IMR-90 (cell line): ENCODE measurements around the gene ROR2. TPM values are rescaled to one million over a fixed set of nuclear protein-coding genes. Genes with fewer than 3 reads are reported as not detected.
A peak's percentile ranks its signal among the peaks of the same experiment; 100 is the strongest.

Source experiments
- ATAC-seq: fragments of 200-7000 bp; cut with Tn5 transposase; 2 replicates; pipeline ENCODE4 v1.9.1; 2020; ENCODE audit warnings: low read depth, mild to moderate bottlenecking, moderate library complexity
- BruUV-seq: library from RNA; stranded (reverse); fragments of 400-500 nt; replicated peaks from 2 replicates; lab custom pipeline; 2021; lab: Mats Ljungman, UMichigan
- CTCF ChIA-PET: fragments of 300-600 bp; formaldehyde crosslinking; extraction: SDS; loops from one replicate; lab custom pipeline; 2021; ENCODE audit warnings: antibody characterized with exemption; lab: Yijun Ruan, JAX
- POLR2A ChIA-PET: fragments of 300-600 bp; sonication (Branson Sonifier 250); formaldehyde crosslinking; loops from one replicate; lab custom pipeline; 2022; ENCODE audit warnings: antibody characterized with exemption; ENCODE audit not compliant: unreplicated experiment; lab: Charles Lee
- DNase-seq: peaks from one replicate; pipeline ENCODE4 v3.0.0; 2013
- H2AFZ ChIP-seq: replicated peaks from 2 replicates; pipeline ENCODE3; 2013; ENCODE audit warnings: low read length, mild to moderate bottlenecking; ENCODE audit not compliant: poor library complexity
- H2AK5ac ChIP-seq: 2 replicates; pipeline ENCODE4 v1.6.1; 2013; ENCODE audit warnings: low read depth, low read length, inconsistent platforms
- H2AK9ac ChIP-seq: replicated peaks from 2 replicates; pipeline ENCODE3; 2013; ENCODE audit warnings: mild to moderate bottlenecking, low read depth, low read length, moderate library complexity; ENCODE audit not compliant: poor library complexity
- H2BK120ac ChIP-seq: 2 replicates; pipeline ENCODE4 v1.6.1; 2013; ENCODE audit warnings: low read depth, low read length, inconsistent platforms
- H2BK15ac ChIP-seq: 3 replicates; pipeline ENCODE4 v1.6.1; 2013; ENCODE audit warnings: low read depth, low read length, inconsistent platforms
- H2BK20ac ChIP-seq: 2 replicates; pipeline ENCODE4 v1.6.1; 2013; ENCODE audit warnings: low read depth, mild to moderate bottlenecking, inconsistent platforms, low read length, moderate library complexity
- H2BK5ac ChIP-seq: 2 replicates; pipeline ENCODE4 v1.6.1; 2013; ENCODE audit warnings: mild to moderate bottlenecking, low read depth, low read length, inconsistent platforms; ENCODE audit not compliant: poor library complexity, severe bottlenecking
- H3K14ac ChIP-seq: replicated peaks from 2 replicates; pipeline ENCODE4 v1.6.1; 2013; ENCODE audit warnings: low read depth, low read length, inconsistent platforms
- H3K18ac ChIP-seq: 2 replicates; pipeline ENCODE4 v1.6.1; 2013; ENCODE audit warnings: low read depth, low read length, control low read depth
- H3K23ac ChIP-seq: 2 replicates; pipeline ENCODE4 v1.6.1; 2013; ENCODE audit warnings: low read depth, low read length, inconsistent platforms
- H3K27ac ChIP-seq: 2 replicates; pipeline ENCODE4 v1.5.1; 2013; ENCODE audit warnings: mild to moderate bottlenecking, control low read depth, low read length; ENCODE audit not compliant: insufficient read depth
- H3K27me3 ChIP-seq: 2 replicates; pipeline ENCODE4 v1.6.1; 2013; ENCODE audit warnings: low read length; ENCODE audit not compliant: control insufficient read depth, insufficient read depth
- H3K36me3 ChIP-seq: 2 replicates; pipeline ENCODE4 v1.6.1; 2013; ENCODE audit warnings: low read length, mixed read lengths; ENCODE audit not compliant: control insufficient read depth, insufficient read depth
- H3K4ac ChIP-seq: 2 replicates; pipeline ENCODE4 v1.6.1; 2013; ENCODE audit warnings: low read depth, low read length, inconsistent platforms
- H3K4me1 ChIP-seq: 2 replicates; pipeline ENCODE4 v1.6.1; 2013; ENCODE audit warnings: low read length, mixed read lengths; ENCODE audit not compliant: control insufficient read depth, insufficient read depth
- H3K4me2 ChIP-seq: 2 replicates; pipeline ENCODE4 v1.6.1; 2013; ENCODE audit warnings: low read depth, mild to moderate bottlenecking, control low read depth, low read length, moderate library complexity
- H3K4me3 ChIP-seq: 2 replicates; pipeline ENCODE4 v1.5.1; 2013; ENCODE audit warnings: low read depth, mild to moderate bottlenecking, control low read depth, low read length, moderate library complexity; ENCODE audit not compliant: insufficient read depth
- H3K56ac ChIP-seq: 2 replicates; pipeline ENCODE4 v1.6.1; 2013; ENCODE audit warnings: low read length, inconsistent platforms; ENCODE audit not compliant: insufficient read depth; ENCODE audit errors: extremely low read depth
- H3K79me1 ChIP-seq, 2 experiments: 2 replicates each; pipeline ENCODE4 v1.6.1; 2013; ENCODE audit warnings: low read length in 2 of 2, inconsistent platforms in 1 of 2, low read depth in 1 of 2
- H3K9ac ChIP-seq: 2 replicates; pipeline ENCODE4 v1.6.1; 2013; ENCODE audit warnings: low read depth, low read length, control low read depth
- H3K9me1 ChIP-seq: 2 replicates; pipeline ENCODE4 v1.6.1; 2013; ENCODE audit warnings: low read length, inconsistent platforms; ENCODE audit not compliant: insufficient read depth
- H3K9me3 ChIP-seq: 2 replicates; pipeline ENCODE4 v1.6.1; 2013; ENCODE audit warnings: low read length; ENCODE audit not compliant: control insufficient read depth, insufficient read depth
- H4K20me1 ChIP-seq: 2 replicates; pipeline ENCODE4 v1.6.1; 2013; ENCODE audit warnings: low read length, inconsistent platforms; ENCODE audit not compliant: insufficient read depth
- H4K5ac ChIP-seq: 2 replicates; pipeline ENCODE4 v1.6.1; 2013; ENCODE audit warnings: mild to moderate bottlenecking, low read depth, low read length, control low read depth
- H4K8ac ChIP-seq, 2 experiments: 2 replicates each; pipeline ENCODE4 v1.6.1; 2013; ENCODE audit warnings: low read depth in 2 of 2, low read length in 2 of 2, control low read depth in 1 of 2, inconsistent platforms in 1 of 2
- H4K91ac ChIP-seq: 2 replicates; pipeline ENCODE4 v1.6.1; 2013; ENCODE audit warnings: low read depth, low read length, inconsistent platforms; ENCODE audit not compliant: insufficient read depth
- BHLHE40 ChIP-seq: fragments of 150-350 bp; IDR thresholded peaks from 2 replicates; pipeline ENCODE4 v1.6.1; 2016; ENCODE audit warnings: mild to moderate bottlenecking, low read depth, low read length
- CEBPB ChIP-seq: IDR thresholded peaks from 2 replicates; pipeline ENCODE4 v1.6.1; 2012; ENCODE audit warnings: low read depth, low read length, improper control_type of control experiment
- CHD1 ChIP-seq: IDR thresholded peaks from 2 replicates; pipeline ENCODE4 v1.6.1; 2012; ENCODE audit warnings: low read depth, low read length, improper control_type of control experiment
- POLR2A ChIP-seq: IDR thresholded peaks from 2 replicates; pipeline ENCODE4 v1.6.1; 2012; ENCODE audit warnings: mild to moderate bottlenecking, low read depth, low read length
- USF2 ChIP-seq: fragments of 150-350 bp; IDR thresholded peaks from 2 replicates; pipeline ENCODE4 v1.6.1; 2017; ENCODE audit warnings: mild to moderate bottlenecking, antibody characterized with exemption, low read length, low read depth
- WGBS, 2 experiments: methylation state at CpG; one replicate each; pipeline versions ENCODE4 v1.1.5 to v1.1.7; 2013; ENCODE audit warnings: missing lambda C conversion rate in 2 of 2; ENCODE audit not compliant: insufficient read length in 1 of 2; ENCODE audit errors: extremely low coverage in 2 of 2; 5-methylcytosine and 5-hydroxymethylcytosine counted together
- dilution Hi-C: fragments of 300-500 bp; cut with HindIII; formaldehyde crosslinking; loops from one replicate; pipeline ENCODE4 v1.14.3; 2018; ENCODE audit warnings: low sequenced_read_pairs; ENCODE audit not compliant: unreplicated experiment
- in situ Hi-C: fragments of 300-500 bp; cut with MboI; formaldehyde crosslinking; loops from 3 replicates; pipeline ENCODE4 v1.14.3; 2019; ENCODE audit warnings: low sequenced_read_pairs, inconsistent platforms, mixed read lengths
- intact Hi-C: fragments of 100-400 bp; cut with micrococcal nuclease; formaldehyde crosslinking; loops from 2 replicates; pipeline ENCODE4 v1.10.0; 2022
- polyA plus RNA-seq, 3 experiments: library from polyadenylated mRNA; depleted of rRNA; stranded (reverse); fragments of >200 nt; gene quantifications; 2 replicates each; pipeline ENCODE4 v1.2.3, GENCODE V29; 2012; ENCODE audit warnings: low replicate concordance in 1 of 3
- total RNA-seq: library from RNA; depleted of rRNA; stranded (reverse); fragments of >200 nt; gene quantifications from 2 replicates; pipeline ENCODE4 v1.2.3, GENCODE V29; 2012

The ROR2 gene
- total and polyA plus RNA-seq, 2 of the 4 experiments (the other 2 are of a cell fraction): 2.3 to 4.8 TPM

DNA sequence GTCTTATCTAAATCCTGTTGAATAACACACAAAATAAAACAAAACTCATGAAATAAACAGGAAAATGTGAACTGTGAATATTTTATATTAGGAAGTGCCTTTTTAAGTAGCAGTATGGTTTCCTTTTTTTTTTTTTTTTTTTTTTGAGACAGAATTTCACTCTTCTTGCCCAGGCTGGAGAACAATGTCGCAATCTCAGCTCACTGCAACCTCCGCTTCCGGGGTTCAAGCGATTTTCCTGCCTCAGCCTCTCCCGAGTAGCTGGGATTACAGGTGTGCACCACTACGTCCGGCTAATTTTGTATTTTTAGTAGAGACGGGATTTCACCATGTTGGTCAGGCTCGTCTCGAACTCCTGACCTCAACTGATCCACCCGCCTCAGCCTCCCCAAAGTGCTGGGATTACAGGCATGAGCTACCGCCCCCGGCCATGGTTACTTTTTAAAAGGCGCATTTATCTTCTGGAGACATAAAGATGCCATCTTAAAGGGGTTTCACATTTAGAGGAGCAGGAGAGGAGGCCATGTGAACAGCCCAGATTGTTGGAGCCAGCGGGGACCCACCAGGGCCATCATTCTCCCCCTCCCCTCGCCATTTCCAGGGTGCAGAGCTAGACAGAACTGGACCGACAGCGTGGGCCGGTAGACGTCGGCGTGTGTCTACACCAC, 64.1 kb downstream of the ROR2 start (continued):
- no peak for TF ChIP-seq BHLHE40

GRCh38 chr9:91884696-91885687, 65.0 kb downstream of the ROR2 start:
- no peak overlapping the region for H2AK5ac ChIP-seq
- no peak; the same call in 1 of the 2 replicates for ATAC-seq
- BruUV-seq: no TSS peak
- no peak overlapping the region for H3K23ac ChIP-seq
- no peaks in the 10 kb centered on the region for H3K79me1 ChIP-seq
- ChIA-PET POLR2A (no interaction called here), CTCF (no interaction called here)
- no peaks in the 10 kb centered on the region for H3K27me3 ChIP-seq
- H3K4me1 ChIP-seq: peaks cover 20% of the 10 kb centered on the region; the same call in 1 of the 2 replicates
- in situ Hi-C loops (no loop called here), dilution Hi-C loops (no loop called here), intact Hi-C loops (no loop called here)
- H3K27ac ChIP-seq: no peak overlapping the region; the same call in 1 of the 2 replicates
- peaks cover 8% of the 10 kb centered on the region; the same call in 1 of the 2 replicates for H3K36me3 ChIP-seq
- peak overlapping the region; percentile 69 for H2AFZ ChIP-seq
- H3K4me2 ChIP-seq: no peak overlapping the region
- no peak overlapping the region for H3K56ac ChIP-seq
- H3K18ac ChIP-seq: no peak overlapping the region; the same call in 1 of the 2 replicates
- DNase-seq: peak; percentile 55
- H4K91ac ChIP-seq: peak overlapping the region; percentile 7; the same call in 1 of the 2 replicates
- H3K14ac ChIP-seq: 0 out of 2 replicates have a peak overlapping the region, but pooled peaks have one; percentile 39
- no peak overlapping the region for H3K4me3 ChIP-seq
- H4K20me1 ChIP-seq: no peaks in the 10 kb centered on the region
- no CpG with 5 or more reads among the region's 12 CpGs for WGBS, 2 experiments
- H3K9me1 ChIP-seq: peaks cover 3% of the 10 kb centered on the region; the same call in 1 of the 2 replicates
- no peak overlapping the region; the same call in 1 of the 2 replicates for H4K5ac ChIP-seq
- H4K8ac ChIP-seq: peak overlapping the region in 1 of 2 experiments; percentile 38; a peak in 2 of 4 replicates
- H2AK9ac ChIP-seq: peak overlapping the region; percentile 16
- peak overlapping the region; percentile 8 for H2BK120ac ChIP-seq
- H3K9ac ChIP-seq: no peak overlapping the region
- H2BK20ac ChIP-seq: peak overlapping the region; percentile 12; the same call in 1 of the 2 replicates
- peak overlapping the region; percentile 40; the same call in 1 of the 3 replicates for H2BK15ac ChIP-seq
- H3K4ac ChIP-seq: peak overlapping the region; percentile 46; the same call in 1 of the 2 replicates
- no peaks in the 10 kb centered on the region for H3K9me3 ChIP-seq
- TF ChIP-seq USF2 (no peak), CEBPB (no peak), POLR2A (no peak), CHD1 (no peak)
- H2BK5ac ChIP-seq: no peak overlapping the region
